KOPT-K1 (cell line): ENCODE measurements around the gene OR6C76.
"Not testable (repeated sequence)": the region's sequence is repeated elsewhere in the genome, so short reads cannot be mapped to it uniquely, and the experiment has no call there.

Source experiments
- H3K27ac ChIP-seq: fragments of 200-600 bp; sonication (generic); 2 replicates; pipeline ENCODE4 v1.5.1; 2016; ENCODE audit warnings: antibody characterized with exemption, mild to moderate bottlenecking, low read depth, low read length; ENCODE audit not compliant: poor library complexity, severe bottlenecking
- H3K36me3 ChIP-seq: fragments of 200-600 bp; sonication (generic); 2 replicates; pipeline ENCODE4 v1.5.1; 2017; ENCODE audit warnings: antibody characterized with exemption, mild to moderate bottlenecking, low read length, moderate library complexity; ENCODE audit not compliant: insufficient read depth
- H3K9me3 ChIP-seq: fragments of 200-600 bp; sonication (generic); 2 replicates; pipeline ENCODE4 v1.5.1; 2017; ENCODE audit warnings: antibody characterized with exemption, low read length, mild to moderate bottlenecking; ENCODE audit not compliant: insufficient read depth, poor library complexity, severe bottlenecking

OR6C76 gene

DNA sequence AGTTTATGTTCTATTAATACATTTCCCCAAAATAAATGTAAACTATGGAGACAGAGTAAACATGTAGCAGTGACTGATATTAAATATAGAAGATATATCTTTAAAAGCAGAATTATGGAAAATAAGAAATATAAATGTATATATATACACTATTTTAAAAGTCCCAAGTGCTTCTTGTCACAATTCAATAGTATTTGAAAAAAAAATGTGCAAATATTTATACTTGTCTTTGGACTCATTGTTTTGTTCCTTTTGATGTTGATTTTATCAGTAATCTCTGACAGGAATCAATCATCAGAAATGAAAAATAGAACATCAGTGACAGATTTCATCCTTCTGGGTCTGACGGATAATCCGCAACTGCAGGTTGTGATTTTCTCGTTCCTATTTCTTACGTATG is at the start of gene OR6C76:
Gene OR6C76 (plus strand): TSS at position 301 of the 400 bp plus-strand sequence. CDS start 0 bp downstream, at position 301.
- Histone ChIP-seq H3K27ac (no peak within 1 kb of the TSS), H3K9me3 (no peaks in the 10 kb centered on the region), H3K36me3 (no peaks in the 10 kb centered on the region)

- no peaks in the 10 kb centered on the region for H3K9me3 ChIP-seq
These were observed 40.2 kb upstream of the OR6C76 start for GRCh38 chr12:55385891-55386290.

GRCh38 chr12:55392032-55392795 is 33.8 kb upstream of the OR6C76 start:
- Histone ChIP-seq H3K9me3 (no peaks in the 10 kb centered on the region), H3K27ac (no peak overlapping the region), H3K36me3 (no peaks in the 10 kb centered on the region)

More at GRCh38 chr12:55385891-55386290, 40.2 kb upstream of the OR6C76 start:
- H3K36me3 ChIP-seq, result no peaks in the 10 kb centered on the region
- H3K27ac ChIP-seq, result no peak overlapping the region

DNA sequence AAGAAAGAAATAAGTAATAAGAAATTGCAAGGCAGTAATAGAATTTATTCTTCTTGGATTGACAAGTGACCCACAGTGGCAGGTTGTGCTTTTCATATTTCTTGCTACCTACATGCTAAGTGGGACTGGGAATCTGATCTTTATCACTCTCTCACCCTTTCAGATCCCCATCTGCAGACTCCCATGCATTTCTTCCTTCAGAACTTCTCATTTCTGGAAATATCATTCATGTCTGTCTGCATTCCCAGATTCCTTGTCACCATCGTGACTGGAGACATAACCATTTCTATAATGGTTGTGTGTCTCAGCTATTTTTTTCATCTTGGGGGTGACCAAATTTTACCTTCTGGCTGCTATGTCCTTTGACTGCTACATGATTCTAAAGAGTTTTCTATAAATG is 29.7 kb upstream of the OR6C76 start:
- no peak overlapping the region for H3K27ac ChIP-seq
- H3K36me3 ChIP-seq, result no peaks in the 10 kb centered on the region
- no peaks in the 10 kb centered on the region for H3K9me3 ChIP-seq

GRCh38 chr12:55400229-55400628 is 25.8 kb upstream of the OR6C76 start, which contains the start of gene OR6C65:
TSS of gene OR6C65 (plus strand) at chr12:55400529. CDS start at chr12:55400529, 0 bp downstream.
- H3K36me3 ChIP-seq, result no peaks in the 10 kb centered on the region
- H3K9me3 ChIP-seq, result no peaks in the 10 kb centered on the region
- no peak within 1 kb of the TSS for H3K27ac ChIP-seq

DNA sequence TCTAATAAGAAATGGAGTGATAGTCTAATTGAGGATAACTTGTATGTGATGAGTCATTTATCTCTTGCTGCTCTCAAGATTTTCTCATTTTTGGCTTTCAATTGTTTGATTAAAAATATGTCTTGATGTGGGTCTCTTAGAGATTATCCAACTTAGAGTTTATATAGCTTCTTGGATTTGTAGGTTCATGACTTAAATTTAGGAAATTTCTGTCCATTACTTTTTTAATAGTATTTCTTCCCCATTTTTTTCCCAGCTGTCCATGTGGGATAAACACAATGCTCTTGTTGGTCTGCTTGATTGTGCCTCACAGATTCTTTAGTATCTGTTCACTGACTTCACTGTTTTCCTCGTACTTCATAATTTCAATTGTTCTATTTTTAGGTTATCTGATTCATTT is 18.2 kb upstream of the OR6C76 start:
- Histone ChIP-seq H3K9me3 (no peaks in the 10 kb centered on the region), H3K36me3 (no peaks in the 10 kb centered on the region), H3K27ac (no peak overlapping the region)

DNA sequence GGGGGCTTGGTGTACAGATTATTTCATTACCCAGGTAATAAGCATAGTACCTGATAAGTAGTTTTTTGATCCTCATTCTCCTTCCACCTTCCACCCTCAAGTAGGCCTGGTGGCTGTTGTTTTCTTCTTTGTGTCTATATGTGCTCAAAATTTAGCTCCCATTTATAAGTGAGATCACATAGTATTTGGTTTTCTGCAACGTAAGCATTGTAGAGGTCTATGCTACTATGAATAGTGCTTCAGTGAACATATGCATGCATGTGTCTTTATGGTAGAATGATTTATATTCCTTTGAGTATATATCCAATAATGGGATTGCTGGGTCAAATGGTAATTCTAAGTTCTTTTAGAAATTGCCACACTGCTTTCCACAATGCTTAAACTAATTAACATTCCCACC is 16.9 kb upstream of the OR6C76 start:
- H3K9me3 ChIP-seq, H3K36me3 ChIP-seq, H3K27ac ChIP-seq: not testable (repeated sequence)

GRCh38 chr12:55412138-55412537 is 13.9 kb upstream of the OR6C76 start:
- H3K27ac ChIP-seq, H3K36me3 ChIP-seq: not testable (repeated sequence)

DNA sequence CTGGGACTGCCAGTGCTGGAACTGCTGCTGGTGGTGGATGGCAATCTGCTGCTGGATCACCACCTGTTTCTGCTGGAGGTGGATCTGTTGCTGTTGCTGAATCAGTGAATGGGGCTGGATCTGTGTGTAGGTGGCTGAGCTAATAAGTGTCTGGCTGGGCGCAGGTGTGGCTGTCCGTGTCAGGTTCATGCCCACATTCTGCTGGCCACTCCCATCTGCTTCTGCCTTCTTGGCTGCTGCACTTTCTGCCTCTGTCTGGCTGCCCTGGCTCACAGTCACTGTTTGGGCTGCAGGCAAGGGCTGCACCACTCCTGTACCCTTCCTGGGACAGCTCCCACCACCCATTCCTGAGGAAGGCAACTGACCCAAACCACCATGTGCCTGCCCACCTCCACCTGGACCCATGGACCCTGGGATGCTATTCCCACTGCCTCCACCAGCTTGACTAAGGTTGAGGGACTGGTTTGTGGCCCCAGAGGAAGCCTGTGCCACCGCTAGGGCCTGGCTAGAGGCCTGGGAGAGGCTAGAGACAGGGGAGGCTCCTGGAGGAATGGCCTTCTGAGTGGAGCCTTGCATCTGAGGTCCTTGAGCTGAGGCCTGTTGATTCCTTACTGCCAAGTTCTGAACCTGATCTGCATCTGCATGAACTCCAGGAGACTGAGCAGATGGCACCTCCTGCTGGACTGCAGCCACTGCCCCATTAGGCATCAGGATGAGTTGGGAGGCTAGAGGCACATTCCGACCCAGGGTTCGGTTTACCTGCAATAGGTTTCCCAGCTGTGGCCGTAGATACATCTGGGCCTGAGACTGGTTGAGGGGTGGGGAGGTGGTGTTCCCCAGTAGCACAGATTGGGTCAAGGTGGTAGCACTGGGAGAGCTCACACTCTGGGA is 12.3 kb upstream of the OR6C76 start:
- not testable (repeated sequence) for H3K36me3 ChIP-seq, H3K9me3 ChIP-seq, H3K27ac ChIP-seq

More at GRCh38 chr12:55412138-55412537, 13.9 kb upstream of the OR6C76 start:
- not testable (repeated sequence) for H3K9me3 ChIP-seq

- H3K9me3 ChIP-seq, H3K27ac ChIP-seq, H3K36me3 ChIP-seq: not testable (repeated sequence)
These were observed 11.6 kb upstream of the OR6C76 start for GRCh38 chr12:55414396-55414823.

DNA sequence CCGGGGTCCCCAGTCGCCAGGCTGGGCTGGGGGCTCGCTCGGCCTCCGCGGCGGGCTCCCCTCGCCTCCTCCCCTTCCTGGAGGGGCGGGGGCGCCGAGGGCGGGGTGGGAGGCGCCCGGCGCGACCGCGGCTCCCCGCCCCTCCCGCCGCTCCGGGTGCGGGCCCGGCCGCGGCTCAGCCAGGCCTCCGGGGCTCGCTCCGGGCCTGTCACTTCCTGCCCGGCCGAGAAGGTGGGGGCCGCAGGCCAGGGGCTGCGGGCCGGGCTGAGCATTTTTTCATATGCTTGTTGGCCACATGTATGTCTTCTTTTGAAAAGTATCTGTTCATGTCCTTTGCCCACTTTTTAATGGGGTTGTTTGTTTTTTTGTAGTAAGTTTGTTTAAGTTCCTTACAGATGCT is 11.2 kb upstream of the OR6C76 start:
- not testable (repeated sequence) for H3K36me3 ChIP-seq, H3K9me3 ChIP-seq, H3K27ac ChIP-seq

- no peaks in the 10 kb centered on the region for H3K9me3 ChIP-seq
- H3K36me3 ChIP-seq, result no peaks in the 10 kb centered on the region
- H3K27ac ChIP-seq, result no peak overlapping the region
These were observed 9.1 kb upstream of the OR6C76 start for GRCh38 chr12:55416961-55417360.

DNA sequence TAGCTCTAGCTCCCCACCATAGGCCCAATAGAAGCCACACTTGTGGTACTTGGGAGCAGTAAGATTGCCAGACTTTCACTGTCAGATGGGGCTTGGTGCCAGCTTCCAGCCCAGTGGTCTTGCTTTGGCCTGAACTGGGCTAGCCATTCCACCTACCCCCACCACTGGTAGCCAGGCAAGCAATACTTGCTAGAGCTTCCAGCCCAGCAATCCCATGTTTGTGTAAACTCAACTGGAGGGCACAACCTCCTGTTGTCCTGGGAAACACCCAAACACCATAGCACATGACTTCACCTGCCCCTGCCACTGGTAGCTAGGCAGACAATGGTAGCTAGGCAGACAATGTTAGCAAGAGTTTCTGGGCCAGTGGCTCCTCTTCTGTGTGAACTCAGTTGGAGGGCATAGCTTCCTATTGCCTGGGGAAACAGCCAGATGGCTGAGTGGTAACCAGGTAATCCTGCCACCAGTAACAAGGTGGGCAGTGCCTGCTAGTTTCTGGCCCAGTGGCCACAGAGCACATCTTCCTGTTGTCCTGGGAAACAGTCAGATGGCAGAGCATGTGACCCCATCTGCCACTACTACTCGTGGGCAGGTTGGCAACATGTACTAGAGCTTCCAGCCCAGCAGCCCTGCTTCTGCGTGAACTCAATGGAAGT is 5.6 kb upstream of the OR6C76 start:
- Histone ChIP-seq H3K27ac (no peak overlapping the region), H3K9me3 (no peaks in the 10 kb centered on the region), H3K36me3 (no peaks in the 10 kb centered on the region)

DNA sequence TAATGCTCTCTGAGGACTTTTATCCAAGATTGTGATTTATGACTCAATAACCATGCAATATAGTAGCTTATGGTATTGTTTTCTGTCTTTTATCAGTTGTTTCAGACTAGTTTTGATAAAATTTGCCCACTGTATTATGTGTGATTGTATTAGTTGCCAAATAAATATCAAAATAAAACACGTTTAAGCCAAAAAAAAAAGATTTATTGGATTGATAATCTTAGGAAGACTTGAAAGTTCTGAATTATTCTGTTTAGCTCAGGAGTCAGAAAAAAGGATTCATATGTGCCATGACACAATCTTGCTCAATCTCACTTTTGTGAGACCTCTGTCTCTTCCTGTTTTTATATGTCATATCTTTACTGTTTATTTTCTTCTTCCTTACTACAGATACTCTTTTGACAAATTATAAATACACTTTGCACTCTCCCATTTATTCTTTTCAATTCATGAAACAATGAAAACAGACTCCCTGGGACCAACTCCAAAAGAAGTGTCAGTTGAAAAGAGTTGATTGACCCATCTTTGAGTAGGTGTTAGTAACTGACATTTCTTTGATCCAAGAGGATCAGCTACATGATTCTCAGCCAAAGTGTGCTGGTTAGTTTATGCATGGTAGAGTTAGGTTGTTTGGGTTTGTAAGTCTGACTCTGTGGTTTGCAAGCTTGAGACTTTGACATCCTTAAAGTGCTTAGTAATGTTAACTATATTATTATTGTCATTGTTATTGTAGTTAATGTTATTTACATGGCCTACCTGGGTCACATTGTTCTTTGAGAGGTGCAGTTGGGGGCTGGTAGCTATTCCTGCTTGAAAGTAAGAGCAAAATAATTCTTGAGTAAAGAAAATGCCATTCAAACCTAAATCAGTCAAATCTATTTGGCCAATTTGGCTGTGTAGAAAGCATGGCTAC is 2.5 kb downstream of the OR6C76 start:
- Histone ChIP-seq H3K9me3 (no peaks in the 10 kb centered on the region), H3K36me3 (no peaks in the 10 kb centered on the region), H3K27ac (no peak overlapping the region)
